Suppressor macrophage treated with lipopolysaccharide for 4 hours (primary cell): Measurements from ENCODE around the gene MXD4.
"Not testable (repeated sequence)": the region's sequence is repeated elsewhere in the genome, so short reads cannot be mapped to it uniquely, and the experiment has no call there.

Source experiments
- DNase-seq: peaks from one replicate; pipeline ENCODE4 v3.0.0-alpha.2; 2020

The MXD4 gene

DNA sequence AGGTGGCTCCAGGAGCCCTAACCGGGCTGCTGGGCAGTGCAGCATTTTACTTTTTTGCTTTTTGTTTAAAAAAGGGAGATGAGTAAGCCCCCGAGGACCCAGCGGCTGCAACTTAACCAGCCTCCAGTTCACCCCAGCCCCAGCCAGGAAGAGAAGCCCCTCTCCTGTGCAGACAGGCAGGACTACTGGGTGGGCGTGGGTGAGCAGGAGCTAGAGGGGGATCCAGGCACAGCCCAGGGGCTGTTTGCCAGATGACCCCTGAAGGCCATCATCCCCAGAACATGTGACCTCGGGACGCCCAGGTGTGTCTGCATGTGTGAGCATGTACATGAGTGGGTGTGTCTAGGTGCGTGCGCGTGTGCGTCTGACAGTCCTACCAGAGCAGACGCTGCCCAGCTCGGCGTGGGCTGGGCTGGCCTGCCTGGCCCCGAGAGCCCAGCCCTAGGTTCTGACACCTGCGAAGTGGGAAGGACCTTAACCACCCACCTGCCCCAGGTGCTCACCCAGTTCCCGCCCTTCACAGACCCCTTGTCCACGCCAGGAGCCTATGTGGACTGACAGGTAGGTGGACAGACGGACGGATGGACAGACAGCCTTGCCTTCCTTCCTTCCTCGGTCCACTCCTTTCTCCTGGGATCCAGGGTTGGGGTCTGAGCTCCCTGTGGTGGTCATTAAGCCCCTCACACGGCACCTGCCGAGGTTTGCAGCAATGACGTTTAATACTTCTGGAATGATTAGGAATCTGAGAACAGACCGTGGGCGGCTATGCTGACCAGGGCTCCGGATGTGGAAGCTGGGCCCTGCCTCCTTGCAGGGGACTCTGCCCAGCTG lies 12.2 kb downstream of the MXD4 start:
- no peak for DNase-seq

DNA sequence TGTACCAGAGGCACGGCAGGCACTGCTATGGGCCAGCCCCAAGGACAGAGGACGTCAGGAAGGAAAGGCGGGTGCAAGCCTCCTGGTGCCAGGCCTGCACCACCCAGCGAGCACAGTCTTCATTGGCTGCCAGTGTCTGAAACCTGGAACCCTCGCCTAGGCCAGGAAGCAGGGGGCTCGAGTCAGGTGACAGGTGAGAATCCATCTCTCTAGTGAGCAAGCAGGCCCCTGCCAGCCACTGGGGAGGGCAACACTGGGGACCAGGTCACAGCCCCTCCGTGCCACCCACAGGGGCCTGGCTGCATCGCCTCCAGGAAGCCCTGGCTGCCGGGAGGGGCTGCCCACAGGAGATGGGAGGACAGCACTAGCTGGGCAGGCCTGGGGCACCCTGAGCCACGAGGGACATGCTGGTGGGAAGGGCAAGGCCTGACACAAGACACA lies 13.1 kb downstream of the MXD4 start:
- DNase-seq: no peak

DNA sequence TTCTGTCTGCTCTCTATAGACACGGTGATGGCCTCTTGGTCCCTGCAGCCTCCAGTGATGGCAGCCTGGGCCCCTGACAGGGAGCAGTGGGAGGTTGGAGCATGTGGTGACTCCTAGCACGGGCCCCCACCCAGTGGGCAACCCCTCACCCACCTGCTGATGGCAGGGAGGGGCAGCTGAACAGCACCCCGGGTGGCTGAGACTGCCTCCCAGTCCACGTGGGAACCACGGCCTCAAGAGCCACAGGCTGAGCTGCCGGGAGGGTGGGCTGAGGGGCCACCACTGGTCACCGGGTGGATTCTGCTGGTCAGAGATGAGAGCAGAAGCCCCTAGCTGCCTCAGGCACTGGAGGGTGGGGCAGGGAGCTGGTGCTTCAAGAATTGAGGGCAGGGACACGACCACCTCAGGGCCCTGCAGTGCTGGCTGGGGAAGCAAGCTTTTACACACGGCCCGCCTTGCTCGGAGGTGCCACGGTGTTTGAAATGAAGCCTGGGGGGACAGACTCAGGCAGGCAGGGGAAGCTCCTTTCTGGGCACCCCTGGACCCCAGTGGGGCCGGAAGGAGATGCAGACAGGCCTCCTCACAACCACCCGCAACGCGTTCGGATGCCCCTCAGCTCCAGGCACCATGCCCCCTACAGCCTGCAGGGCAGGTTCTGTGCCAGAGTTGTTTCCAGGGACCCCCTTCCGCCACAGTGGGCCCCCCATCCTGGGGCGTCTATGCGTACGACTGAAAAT lies 13.7 kb downstream of the MXD4 start:
- no peak for DNase-seq

DNA sequence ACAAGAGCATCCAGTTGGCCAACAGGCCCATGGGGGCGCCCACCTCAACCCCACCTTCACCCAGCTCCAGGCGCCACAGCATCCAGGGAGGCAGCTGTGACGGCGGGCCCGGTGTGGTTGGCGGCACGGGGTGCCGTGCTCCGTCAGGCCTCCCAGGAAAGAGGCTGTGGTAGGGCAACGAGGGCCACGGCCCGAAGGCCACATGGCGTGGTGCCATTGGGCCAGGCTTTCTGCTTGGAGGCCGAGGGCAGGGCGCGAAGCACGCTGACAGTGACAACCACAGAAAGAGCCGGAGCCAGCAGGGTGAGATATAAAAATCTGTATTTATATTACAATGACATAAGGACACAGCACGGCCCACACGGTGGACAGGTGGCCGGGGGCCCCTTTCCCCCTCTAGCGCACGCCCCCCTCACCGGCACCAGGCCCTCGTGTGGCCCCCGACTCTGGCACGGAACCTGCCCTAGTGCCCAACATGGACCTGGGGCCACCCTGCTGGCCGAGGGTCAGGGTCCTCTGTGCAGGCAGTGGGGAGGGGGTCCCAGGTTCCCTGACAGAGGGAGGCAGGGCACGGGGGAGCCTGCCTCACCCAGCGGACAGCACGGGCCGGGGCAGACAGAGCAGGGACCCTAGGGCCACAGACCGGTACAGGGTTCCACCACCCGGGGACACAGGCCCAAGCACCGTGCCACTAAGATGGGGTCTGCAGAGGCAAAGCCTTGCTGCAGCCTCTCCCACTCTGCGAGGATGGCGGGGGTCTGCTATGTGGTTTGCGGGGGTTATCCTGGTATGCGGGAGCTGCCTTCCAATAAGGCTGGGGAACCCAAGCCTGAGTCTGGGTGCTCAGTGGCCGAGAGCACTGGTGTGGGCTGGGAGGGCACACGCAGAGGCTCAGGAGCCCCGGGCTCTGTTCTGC lies 14.5 kb downstream of the MXD4 start:
- no peak for DNase-seq

GRCh38 chr4:2246384-2247127 lies 15.4 kb downstream of the MXD4 start:
- no peak for DNase-seq

- no peak for DNase-seq
Observed at GRCh38 chr4:2245787-2246275, 16.1 kb downstream of the MXD4 start.

GRCh38 chr4:2245057-2245786 lies 16.7 kb downstream of the MXD4 start:
- DNase-seq: peak; percentile 33

DNA sequence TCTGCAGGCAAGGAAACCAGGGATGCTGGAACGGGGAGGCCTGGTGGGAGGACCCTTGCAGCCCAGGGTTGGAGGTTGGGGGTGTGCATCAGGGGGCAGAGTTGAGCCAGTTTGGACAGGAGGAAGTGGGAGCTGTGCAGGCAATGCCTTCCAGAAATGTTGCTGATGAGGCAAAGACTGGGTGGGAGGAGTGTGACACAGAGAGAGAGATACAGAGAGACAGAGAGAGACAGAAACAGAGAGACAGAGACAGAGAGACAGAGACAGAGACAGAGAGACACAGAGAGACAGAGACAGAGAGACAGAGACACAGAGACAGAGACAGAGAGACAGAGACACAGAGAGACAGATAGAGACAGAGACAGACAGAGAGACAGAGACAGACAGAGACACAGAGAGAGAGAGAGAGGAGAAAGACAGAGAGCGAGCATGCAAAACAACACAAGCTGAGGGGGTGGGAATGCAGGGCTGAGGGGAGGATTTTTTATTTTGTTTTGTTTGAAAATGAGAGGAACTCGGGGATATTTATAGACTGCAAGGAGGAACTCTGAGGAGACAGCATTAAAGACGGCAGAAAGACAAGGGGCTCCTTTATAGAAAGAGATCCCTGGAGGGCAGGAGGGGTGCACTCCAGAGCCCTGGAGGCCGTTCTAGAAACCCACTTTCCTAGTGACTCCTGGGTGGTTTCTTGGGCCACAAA lies 18.1 kb downstream of the MXD4 start:
- peak; percentile 85 for DNase-seq

- DNase-seq: peak; percentile 100
Observed at GRCh38 chr4:2241410-2242353, 20.2 kb downstream of the MXD4 start, which contains the start of the genes HAUS3 and POLN. Gene HAUS3 (minus strand): TSS chr4:2242121. CDS start chr4:2240946, 1,175 bp downstream. Gene POLN (minus strand): TSS chr4:2242121. CDS start chr4:2229231, 12,890 bp downstream.

- DNase-seq: peak; percentile 24
Observed at GRCh38 chr4:2241003-2241402, 20.9 kb downstream of the MXD4 start.

- DNase-seq: no peak
Observed at GRCh38 chr4:2236944-2237666, 24.8 kb downstream of the MXD4 start.

- DNase-seq: no peak
Observed at GRCh38 chr4:2231082-2231481, 30.8 kb downstream of the MXD4 start.

DNA sequence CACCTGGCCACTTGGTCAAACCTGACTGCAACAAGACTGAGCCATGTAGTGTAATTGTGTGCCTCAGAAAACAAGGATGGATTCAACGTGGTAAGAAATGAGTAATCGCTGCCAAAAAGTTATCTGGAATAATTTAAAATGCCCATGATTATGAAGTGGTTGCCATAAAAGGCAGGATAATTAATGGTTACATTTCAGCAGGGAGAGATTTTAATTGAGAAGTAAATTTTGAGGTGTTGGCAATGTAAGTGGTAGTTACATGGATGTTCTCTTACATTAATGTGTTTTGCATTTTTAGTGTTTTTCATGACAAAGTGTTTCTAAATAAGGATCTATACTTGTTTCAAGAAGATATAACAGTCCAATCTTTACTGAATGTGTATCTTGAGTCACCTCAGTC lies 35.6 kb downstream of the MXD4 start:
- no peak for DNase-seq

DNA sequence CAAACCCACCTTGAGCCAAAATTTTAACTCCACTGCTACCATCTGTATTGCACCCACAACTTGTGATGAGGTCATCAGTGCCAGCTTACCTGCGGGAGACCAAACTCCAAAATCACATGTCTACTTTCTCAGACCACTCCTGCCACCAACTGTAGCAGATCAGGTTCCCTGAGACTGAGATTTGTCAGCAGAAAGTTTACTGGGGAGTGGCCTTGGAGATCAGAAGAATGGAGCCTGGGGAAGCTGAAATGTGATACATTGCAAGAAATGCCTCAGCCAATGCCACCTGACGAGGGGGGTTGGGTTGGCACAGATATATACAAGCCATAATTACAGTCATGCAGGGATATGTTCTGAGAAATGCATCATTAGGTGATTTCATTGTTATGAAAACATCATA lies 39.1 kb downstream of the MXD4 start:
- no peak for DNase-seq

DNA sequence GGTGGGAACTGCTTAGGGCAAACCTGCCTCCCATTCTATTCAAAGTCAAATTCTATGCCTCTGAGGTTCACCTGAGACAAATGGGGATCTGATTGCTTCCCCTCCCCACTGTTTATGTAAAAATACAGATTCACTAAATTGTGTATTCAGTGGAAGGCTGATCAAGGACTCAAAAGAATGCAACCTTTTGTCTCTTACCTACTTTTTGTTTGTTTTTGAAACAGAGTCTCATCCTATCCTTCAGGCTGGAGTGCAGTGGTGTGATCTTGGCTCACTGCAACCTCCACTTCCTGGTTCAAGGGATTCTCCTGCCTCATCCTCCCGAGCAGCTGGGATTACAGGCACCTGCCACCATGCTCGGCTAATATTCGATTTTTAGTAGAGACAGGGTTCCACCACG lies 40.5 kb downstream of the MXD4 start:
- DNase-seq: not testable (repeated sequence)

- peak; percentile 73 for DNase-seq
Observed at GRCh38 chr4:2220016-2220630, 41.8 kb downstream of the MXD4 start.

- DNase-seq: no peak
Observed at GRCh38 chr4:2219233-2219760, 42.6 kb downstream of the MXD4 start.

- DNase-seq: no peak
Observed at GRCh38 chr4:2218436-2218835, 43.5 kb downstream of the MXD4 start.
